Stimulated activated naive CD8-positive, alpha-beta T cell treated with anti-CD3 and anti-CD28 coated beads, Interleukin-15, Interleukin-2, amounts not matched to agents 100 U/mL and 50 U/mL, for 24 hours (primary cell): Measurements from ENCODE around the gene KIF5B.
"Not testable (repeated sequence)": the region's sequence is repeated elsewhere in the genome, so short reads cannot be mapped to it uniquely, and the experiment has no call there.

Source experiments
- ATAC-seq: fragments of 150-1000 bp; cut with Tn5 transposase; one replicate; pipeline ENCODE4 v1.10.0; 2021
- DNase-seq: peaks from one replicate; pipeline ENCODE4 v3.0.0; 2021

KIF5B gene

DNA sequence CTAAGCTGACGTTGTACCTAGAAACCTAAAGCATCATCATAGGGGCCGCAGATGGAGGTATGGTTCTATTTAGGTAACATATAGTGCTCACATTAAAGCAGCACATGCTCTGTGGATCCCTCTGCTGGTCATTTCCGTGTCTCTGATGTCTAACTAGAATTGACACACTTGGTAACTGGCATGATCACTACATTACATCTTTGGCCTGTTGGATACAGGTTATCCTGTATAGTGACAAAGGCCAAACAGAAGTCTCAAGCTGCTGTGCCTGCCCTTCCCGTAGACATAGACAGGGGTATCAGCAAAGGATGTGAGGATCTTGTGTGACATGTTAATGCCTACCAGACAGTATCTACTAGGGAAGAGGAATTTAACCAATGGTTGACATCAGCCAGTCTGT, 51.2 kb downstream of the KIF5B start:
- ATAC-seq (peak; percentile 53), DNase-seq (peak; percentile 36)

DNA sequence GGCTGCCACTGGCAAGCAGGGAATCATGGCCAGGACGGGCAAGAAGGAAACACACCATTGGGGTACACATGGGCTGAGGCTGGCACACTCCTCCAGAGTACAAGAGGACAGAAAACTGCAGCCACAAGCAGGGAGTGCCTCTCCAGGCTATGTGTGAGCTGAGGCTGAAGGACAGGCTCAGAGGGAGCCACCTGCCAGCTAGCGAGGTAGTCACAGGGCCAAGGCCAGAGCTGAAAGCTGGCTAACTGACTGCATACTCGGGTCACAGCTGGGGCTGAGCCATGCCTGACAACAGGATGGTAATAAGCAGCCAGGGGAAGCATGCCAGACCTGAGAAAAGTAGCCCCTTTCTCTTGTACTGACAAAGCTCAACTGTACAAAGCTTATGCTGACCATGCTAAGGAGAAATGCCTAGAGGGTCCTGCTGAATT, 52.0 kb downstream of the KIF5B start:
- no peak for DNase-seq
- ATAC-seq: peak; percentile 47

DNA sequence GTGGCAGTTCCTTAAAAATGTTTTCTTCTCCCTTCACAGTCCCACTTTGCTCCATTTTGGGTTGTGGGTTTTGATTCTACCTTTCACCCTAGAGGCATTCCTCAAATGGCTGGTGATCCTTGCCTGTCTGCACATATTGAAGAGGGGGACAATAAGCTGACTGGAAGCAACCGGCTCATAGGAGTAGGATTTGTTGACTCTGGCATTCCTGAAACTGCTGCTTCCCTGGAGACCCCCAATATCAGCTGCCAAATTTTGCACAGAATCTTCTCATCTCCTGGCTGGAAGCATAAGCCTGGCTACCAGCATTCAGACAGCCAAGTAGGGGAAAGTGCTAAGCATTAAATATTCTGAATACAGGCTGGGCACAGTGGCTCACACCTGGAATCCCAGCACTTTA, 53.7 kb downstream of the KIF5B start:
- ATAC-seq: no peak
- DNase-seq: no peak

DNA sequence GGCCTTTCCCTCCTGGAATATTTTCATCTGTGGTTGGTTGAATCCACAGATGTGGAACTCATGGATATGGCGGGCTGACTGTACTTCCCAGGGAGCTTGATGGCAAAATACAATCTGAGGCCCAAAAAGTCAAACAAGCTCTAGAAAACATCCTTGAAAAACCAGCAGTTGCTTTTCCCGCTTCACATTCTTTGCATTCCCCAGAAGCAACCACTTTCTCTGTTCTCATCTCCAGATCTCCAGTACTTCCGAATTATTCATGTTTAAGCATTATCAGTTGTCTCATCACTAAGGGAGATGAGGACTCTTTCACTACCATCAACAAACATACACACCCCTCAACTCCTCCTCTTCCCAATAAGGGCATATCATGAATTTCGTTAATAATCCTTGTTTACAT, 55.3 kb downstream of the KIF5B start:
- no peak for ATAC-seq
- DNase-seq: no peak

DNA sequence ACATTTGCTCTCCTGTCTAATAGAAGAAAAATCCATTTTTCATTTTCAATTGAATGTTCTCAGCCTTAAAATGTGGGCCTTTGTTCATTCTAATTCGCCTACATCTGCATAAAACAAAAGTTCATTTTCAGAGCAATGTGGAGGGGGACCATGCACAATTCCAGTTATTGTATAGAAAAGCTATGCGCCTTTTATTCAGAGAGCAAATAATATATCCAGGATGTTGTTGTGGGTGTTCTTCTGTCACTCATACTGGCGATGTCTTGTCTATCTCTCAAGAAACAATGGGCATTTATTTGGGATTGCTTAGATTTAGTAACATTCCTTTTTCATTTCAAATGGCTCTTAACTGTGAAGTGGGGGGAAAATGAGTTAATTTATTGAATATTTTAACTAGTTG, 56.4 kb downstream of the KIF5B start:
- DNase-seq (no peak), ATAC-seq (no peak)

DNA sequence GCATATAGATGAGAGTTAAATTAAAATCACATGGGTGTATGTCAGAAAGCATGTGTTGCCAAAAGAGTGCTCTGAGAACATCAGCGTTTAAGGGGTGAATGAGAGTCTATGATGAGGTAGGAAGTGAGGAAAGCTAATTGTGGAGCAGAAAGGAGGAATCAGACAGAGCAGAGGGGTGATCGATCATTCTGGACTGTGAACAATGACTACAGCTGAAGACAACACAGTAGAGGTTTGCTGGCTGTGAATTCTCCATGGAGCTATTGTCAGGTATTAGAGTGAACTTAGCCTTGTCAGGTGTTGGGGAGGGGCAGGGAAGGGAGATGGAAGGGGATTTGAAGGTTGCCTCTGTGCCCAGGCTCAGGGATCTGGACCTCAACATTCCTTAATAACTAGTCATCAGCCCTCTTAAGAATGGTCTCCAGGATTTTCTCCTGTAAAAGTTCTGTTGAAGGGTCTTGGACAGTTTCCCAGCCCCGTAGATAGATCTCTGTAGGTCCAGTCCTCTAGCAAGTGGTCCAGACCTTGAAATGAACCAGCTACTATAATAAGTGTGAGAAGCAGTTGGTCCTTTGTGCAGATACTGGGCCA, 57.1 kb downstream of the KIF5B start:
- DNase-seq (no peak), ATAC-seq (no peak)

DNA sequence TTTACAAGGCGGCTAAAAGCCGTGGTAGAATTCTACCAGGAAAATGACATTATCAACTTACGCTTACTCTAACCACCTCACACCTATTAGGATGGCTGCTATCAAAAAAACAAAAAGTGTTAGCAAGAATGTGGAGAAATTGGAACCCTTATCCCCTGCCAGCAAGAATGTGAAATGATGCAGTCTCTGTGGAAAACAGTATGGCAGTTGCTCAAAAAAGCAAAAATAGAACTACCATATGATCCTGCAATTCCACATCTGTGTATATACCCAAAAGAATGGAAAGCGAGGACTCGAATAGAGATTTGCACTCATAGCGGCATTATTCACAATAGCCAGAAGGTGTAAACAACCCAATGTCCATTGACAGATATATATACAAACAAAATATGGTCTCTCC, 61.3 kb downstream of the KIF5B start:
- ATAC-seq (no peak), DNase-seq (no peak)

DNA sequence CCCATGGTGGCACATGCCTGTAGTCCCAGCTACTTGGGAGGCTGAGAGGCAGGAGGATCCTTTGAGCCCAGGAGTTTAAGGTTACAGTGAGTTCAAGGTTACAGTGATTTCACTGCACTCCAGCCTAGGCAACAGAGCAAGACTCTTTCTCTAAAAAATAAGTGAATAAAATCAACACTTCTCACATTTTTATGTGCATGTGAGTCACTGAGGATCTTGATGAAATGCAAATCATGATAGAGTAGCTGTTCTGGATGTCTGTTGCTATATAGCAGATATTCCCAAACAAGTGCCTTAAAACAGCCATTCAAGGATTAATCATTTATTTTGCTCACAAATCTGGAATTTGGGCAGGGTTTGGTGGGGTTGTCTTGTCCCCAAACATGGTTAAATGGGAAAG, 65.3 kb downstream of the KIF5B start:
- no peak for ATAC-seq
- DNase-seq: no peak

DNA sequence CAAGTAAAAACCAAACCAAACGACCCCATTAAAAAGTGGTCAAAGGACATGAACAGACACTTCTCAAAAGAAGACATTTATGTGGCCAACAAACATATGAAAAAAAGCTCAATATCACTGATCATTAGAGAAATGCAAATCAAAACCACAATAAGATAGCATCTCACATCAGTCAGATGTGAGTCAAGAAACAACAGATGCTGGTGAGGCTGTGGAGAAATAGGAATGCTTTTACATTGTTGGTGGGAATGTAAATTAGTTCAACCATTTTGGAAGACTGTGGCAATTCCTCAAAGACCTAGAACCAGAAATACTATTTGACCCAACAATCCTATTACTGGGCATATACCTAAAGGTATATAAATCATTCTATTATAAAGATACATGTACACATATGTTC, 68.4 kb downstream of the KIF5B start:
- ATAC-seq, DNase-seq: not testable (repeated sequence)

DNA sequence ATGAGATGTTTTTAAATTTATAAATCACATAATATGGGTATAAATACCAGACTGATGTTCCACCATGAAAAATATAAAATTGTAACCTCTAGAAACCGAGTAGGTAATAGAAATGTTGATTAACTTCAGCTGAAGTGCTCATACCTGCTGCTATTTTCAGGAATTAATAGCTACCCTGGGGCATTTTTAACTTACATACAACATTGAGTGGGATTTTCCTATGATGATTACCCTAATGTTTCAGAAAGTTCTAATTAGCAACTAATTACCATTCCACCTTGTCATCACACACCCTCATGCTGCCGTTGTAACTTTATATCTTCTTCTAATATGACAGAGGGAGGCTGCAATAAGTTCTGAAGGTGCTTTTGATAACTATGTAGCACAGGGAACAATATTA, 74.1 kb downstream of the KIF5B start:
- ATAC-seq: no peak

DNA sequence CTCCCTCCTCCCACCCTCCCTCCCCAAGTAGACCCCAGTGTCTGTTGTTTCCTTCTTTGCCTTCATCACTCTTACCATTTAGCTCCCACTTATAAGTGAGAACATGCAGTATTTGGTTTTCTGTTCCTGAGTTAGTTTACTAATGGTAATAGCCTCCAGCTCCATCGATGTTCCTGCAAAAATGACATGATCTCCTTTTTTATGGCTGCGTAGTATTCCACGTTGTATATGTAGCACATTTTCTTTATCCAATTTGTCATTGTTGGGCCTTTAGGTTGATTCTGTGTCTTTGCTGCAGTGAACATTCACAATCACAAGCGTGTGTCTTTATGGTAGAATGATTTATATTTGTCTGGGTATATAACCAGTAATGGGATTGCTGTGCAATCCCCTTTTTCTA, 75.8 kb downstream of the KIF5B start:
- DNase-seq (no peak), ATAC-seq (no peak)

More for the DNA sequence above, 74.1 kb downstream of the KIF5B start:
- no peak for DNase-seq

DNA sequence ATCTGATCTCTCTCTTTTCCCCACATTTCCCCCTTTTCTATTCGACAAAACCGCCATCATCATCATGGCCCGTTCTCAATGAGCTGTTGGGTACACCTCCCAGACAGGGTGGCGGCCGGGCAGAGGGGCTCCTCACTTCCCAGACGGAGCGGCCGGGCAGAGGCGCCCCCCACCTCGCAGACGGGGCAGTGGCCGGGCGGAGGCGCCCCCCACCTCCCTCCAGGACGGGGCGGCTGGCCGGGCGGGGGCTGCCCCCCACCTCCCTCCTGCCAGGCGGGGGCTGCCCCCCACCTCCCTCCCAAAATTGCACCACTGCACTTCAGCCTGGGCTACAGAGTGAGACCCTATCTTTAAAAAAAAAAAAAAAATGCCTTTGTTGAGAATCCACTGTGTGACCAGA, 77.2 kb downstream of the KIF5B start:
- DNase-seq, ATAC-seq: not testable (repeated sequence)

DNA sequence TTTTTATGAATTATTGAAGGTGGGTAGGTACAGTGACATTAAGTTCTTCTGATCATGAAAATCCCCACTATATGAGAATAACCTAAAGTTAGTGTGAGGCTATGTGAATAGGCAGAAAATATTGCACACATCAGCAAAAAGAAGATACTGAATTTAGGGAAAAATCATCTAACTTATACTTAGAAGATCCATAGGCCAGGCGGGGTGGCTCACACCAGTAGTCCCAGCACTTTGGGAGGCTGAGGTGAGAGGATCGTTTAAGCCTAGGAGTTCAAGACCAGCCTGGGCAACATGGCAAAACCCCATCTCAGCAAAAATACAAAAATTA, 78.1 kb downstream of the KIF5B start:
- DNase-seq (no peak), ATAC-seq (no peak)

DNA sequence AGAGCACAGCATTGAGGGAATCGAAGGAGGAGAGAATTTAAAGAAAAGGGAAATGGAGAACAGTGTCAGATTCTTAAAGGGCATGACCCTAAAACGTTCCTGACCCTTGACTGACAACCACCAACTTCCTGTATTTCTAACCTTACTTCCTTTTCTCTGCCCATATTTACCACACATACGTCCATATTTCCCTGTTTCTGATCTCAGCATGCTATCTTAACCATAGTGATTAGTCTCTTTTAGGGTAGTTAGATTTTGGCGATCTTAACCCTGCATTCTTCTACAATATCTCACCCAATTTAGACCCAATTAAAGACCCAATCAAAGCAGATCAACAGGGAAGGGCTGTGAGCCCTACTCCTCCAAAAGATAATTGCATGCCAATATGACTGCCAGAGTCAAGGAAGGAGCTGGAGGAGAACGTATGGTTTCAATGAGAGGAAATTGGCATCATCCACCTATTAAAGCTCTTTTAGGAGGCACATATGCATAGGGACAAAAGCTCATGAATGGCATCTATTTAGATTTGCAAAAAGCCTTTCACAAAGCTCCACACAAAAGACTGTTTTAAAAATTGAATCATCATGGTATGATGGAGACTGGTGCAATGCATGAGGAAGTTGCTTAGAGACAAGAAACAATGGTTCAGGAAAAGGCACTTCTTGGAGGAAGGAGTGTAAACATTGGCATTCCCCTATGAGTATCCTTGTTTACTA, 78.6 kb downstream of the KIF5B start:
- ATAC-seq (peak; percentile 9), DNase-seq (no peak)

DNA sequence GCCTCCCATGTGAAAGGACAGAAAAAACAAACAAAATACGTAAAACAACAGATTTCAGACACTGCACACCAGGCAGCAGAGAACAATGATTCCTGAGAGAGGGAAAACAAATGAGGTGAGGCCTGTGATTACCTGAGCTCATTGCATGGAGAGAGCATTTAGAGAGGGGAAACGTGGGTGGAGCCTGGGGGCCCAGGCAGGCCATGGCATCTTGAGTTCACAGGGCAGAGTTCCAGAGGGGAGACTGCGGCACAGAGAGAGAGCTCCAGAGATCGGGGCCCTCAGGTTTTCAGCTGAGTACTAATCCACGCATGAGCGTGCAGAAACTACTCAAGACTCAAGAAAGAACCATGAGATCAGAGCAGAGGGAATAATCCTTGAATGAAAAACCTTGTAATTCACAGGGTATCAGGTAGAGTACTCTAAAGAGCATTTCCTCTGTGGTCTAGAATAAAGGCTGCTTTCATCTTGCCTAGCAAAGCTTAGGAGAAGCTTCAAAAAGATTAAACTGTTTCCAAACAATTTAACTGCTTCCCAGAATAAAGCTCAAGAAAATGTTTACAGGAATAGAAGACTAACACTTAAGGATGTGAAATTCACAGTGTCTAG, 81.0 kb downstream of the KIF5B start:
- ATAC-seq: no peak
- no peak for DNase-seq

DNA sequence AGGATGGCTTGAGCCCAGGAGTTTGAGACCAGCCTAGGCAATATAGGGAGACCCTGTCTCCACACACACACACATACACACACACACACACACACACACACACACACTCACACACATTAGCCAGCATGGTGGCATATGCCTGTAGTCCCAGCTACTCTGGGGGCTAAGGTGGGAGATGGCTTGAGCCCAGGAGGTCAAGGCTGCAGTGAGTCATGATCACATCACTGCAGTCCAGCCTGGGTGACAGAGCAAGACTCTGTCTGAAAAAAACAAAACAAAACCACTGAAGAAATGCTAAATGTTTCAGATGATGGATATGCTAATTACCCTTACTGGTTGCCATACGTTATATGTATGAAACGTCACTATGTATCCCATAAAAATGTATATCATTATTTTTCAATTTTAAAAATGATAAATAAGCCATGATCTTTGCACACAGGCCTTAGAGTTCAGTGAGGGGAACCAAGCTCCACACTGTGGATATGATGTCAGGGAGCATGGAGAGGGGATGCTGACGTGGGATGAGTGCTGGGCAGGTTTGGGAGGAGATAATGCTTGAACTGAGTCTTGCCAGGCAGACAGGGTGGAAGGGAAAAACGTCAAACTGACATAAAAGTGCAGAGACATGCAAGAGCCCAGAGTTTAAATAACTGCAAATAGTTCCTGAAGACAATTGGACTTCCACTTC, 81.6 kb downstream of the KIF5B start:
- no peak for ATAC-seq
- no peak for DNase-seq

DNA sequence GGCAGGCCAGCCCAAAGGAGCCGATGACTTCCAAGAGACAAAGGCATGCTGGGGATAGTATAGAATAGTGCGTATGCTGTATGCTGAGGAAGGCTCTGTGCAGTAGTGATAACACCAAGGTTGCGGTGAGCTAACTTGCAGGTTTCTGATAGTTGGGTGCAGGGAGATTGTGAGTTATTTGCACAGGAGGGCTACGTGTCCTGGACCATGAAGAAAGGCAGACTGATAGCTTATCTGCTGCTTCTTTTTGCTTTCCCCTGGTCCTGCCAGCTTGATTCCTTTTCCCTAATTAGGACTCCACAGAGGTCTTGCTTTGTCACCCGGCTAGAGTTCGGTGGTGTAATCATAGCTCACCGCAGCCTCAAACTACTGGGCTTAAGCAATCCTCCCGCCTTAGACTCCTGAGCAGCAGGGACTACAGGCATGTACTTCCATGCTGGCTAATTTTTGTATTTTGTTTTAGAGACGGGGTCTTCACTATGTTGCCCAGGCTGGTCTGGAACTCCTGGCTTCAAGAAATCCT, 83.6 kb downstream of the KIF5B start:
- no peak for DNase-seq
- ATAC-seq: no peak

DNA sequence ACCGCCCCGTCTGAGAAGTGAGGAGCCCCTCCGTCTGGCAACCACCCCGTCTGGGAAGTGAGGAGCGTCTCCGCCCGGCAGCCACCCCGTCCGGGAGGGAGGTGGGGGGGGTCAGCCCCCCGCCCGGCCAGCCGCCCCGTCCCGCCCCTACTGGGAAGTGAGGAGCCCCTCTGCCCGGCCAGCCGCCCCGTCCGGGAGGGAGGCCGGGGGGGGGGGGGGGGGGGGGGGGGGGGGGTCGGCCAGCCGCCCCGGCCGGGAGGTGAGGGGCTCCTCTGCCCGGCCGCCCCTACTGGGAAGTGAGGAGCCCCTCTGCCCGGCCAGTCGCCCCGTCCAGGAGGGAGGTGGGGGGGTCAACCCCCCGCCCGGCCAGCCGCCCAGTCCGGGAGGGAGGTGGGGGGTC, 86.4 kb downstream of the KIF5B start:
- not testable (repeated sequence) for ATAC-seq, DNase-seq

DNA sequence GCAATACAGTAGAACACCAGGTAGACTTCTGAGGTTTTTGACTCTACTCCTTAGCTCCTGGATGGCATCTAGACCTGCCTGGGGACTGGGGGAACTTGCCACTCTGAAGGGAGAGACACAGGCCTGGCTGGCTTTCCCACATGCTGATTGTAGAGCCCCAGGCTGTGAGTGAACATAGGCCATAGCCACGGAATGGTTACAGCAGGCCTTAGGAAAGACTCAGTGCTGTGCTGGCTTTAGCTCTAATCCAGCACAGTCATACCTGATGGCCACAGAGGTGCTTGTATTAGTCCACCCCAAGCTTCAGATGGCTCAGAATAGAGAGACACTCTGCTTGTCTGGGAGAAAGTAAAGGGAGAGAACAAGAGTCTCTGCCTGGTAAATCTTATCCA, 92.6 kb downstream of the KIF5B start:
- no peak for ATAC-seq
- no peak for DNase-seq

DNA sequence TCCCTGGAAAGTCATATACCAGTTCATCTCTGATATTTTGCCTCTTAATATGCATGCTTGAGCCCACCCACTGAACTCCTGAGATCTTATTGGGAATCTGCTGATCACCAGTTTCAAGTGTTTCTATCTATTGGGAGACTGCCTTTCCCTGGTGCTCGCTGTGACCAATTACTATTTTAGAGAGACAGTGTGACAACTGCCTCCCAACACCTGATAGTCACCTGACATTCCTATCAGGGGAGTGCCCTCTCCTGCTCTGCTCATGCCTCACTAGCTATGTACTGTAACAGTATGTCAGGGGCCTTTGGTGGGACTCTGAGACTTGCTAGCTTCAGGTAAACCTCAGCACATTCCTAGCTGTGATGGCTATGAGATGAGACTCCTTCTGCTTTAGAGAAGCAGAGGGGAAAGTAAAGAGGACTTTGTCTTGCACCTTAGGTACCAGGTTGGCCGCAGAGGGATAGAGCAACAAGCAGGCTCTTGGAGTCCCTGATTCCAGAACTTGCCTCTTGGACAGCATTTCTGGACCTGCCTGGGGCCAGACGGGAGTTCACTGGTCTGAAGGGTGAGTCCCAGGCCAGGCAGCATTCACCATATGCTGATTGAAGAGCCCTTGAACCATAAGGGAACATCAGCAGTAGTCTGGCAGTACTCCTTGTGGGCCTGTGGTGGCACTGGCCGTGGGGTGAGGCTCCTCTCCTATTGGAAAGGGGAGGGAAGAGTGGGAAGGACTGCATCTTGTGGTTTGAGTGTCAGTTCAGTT, 93.2 kb downstream of the KIF5B start:
- ATAC-seq (no peak), DNase-seq (no peak)

DNA sequence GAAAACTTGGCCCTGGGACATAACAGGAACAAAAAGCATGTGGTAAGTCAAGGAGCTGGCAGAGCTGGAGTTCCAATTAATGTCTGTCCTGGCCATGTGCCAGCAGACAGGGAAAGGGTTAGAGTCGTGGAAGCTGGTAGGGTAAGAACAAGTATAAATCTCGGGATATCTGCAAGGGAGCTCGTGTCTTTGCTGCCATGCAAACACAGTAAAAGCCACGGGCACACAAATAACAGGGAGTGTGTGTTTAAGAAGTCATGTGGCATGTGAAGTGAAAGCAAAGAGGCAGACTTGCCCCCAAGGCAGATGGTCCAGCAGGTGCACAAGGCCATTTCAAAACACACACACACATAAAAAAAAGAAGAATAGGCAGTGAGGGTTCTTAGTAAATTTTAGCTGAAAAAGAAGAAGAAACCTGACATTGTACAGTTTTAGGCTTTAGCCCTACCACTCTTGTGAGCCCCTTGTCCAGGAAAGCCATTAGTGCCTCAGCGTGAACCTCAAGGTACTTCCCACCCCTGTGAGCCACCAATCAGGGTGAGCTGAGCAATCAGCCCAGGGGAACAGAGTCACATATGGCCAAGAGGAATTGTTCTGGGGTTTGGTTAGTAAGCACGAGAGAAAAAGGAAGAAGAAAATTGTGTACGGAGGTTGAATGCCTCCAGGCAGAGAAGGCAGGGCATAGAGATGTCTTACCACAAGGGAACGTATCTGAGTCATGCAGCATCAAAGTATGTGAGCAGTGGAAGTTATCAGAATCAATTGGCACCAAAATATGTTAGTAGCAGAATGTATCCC, 94.7 kb downstream of the KIF5B start:
- DNase-seq: peak; percentile 22

More for the DNA sequence above, 94.7 kb downstream of the KIF5B start:
- peak; percentile 83 for ATAC-seq
